Epithelial cell of proximal tubule (primary cell): ENCODE measurements around the gene CD276. TPM values are rescaled to one million over a fixed set of nuclear protein-coding genes. Genes with fewer than 3 reads are reported as not detected.

Experiments used
- DNase-seq: peaks from one replicate; pipeline ENCODE4 v3.0.0-alpha.2; 2011; ENCODE audit warnings: low read depth
- H3K4me3 ChIP-seq: 2 replicates; pipeline ENCODE4 v1.5.1; 2011; ENCODE audit warnings: low read depth, mild to moderate bottlenecking, low read length
- total RNA-seq: library from RNA; depleted of rRNA; stranded (reverse); fragments of >200 nt; gene quantifications from 2 replicates; pipeline ENCODE4 v1.2.3, GENCODE V29; 2015
- TF ChIP-seq, protein P1 (sequence below): conservative IDR thresholded peaks from 2 replicates; pipeline ENCODE4 v1.5.1; 2012; ENCODE audit warnings: low read depth, mild to moderate bottlenecking, low read length

CD276 gene
- total RNA-seq, 1 donor from 2014 or later = 189 TPM

DNA sequence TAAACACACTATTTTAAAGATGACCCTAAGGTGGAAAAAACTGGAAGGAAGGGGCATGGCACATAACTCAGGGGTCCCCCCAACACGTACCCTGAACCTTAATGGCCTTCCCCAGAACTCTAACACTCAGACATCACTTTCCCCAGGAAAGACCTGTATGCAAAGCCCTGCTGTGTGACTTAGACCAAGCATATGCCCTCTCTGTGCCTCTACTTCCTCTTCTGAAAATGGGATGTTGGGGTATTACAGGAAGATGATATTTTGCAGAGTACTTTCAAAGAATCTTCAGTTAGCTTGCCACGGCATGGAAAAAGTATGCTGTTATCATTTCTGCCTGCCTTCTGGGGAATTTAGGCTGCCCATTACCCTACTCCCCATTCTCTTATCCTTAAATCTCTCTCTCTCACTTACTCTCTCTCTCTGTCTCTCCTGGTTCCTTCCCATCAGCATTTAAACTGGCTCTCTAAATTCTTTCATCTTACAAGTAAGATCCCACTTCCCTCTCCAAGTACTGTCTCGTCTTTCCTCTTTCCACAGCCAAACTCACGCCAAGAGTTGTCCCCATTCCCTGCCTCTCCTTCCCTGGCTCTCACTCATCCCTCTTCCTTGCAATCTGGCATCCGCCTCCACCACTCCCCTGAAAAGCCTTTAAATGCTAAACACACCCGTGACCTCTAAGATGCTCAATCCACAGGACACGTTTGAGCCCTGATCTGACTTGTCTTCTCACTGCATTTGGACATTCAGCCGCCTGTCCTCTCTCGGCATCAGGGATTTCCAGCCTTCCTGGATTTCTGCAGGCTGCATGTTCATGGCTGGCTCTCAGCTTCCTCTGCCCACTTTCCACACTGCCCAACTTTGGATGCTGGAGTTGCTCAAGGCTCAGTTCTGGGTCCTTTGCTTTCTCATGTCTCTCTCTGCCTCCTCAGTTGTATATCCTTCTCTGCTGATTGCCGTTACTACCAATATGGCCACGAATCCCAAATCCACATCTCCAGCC is 76.4 kb downstream of the CD276 start:
- no peak overlapping the region for H3K4me3 ChIP-seq
- DNase-seq = no peak
- TF ChIP-seq, protein P1, sequence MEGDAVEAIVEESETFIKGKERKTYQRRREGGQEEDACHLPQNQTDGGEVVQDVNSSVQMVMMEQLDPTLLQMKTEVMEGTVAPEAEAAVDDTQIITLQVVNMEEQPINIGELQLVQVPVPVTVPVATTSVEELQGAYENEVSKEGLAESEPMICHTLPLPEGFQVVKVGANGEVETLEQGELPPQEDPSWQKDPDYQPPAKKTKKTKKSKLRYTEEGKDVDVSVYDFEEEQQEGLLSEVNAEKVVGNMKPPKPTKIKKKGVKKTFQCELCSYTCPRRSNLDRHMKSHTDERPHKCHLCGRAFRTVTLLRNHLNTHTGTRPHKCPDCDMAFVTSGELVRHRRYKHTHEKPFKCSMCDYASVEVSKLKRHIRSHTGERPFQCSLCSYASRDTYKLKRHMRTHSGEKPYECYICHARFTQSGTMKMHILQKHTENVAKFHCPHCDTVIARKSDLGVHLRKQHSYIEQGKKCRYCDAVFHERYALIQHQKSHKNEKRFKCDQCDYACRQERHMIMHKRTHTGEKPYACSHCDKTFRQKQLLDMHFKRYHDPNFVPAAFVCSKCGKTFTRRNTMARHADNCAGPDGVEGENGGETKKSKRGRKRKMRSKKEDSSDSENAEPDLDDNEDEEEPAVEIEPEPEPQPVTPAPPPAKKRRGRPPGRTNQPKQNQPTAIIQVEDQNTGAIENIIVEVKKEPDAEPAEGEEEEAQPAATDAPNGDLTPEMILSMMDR = no peak

DNA sequence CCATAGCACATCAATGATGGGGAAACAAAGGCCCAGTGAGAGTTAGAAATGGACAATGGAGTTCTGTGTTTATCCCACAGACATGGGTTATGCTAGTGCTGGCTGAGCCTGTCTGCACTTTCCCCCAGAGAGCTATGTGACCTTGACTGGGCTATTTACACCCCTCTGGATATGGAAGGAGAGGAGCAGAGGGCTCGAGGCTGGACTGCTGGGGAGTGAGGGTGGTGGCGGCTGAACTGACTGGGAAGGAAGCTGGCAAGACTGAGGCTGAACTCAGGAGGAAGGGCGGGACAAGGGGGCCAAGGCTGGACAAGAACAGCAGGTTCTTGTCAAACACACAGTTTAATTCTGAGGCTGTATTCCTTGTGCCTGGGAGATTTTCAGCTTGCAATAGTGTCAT is 79.7 kb downstream of the CD276 start:
- DNase-seq = no peak
- TF ChIP-seq, protein P1 = no peak
- H3K4me3 ChIP-seq = no peak overlapping the region

Other genes with a start within 250 kb of the CD276 start
- not detected in 2 replicates for gene REC114, start 241.2 kb upstream of the CD276 start, total RNA-seq
- gene NPTN, start 51.0 kb upstream of the CD276 start, total RNA-seq = 90.8 and 100 TPM in 2 replicates
- gene INSYN1, start 69.0 kb downstream of the CD276 start, total RNA-seq = under 0.01 and 2.0 TPM in 2 replicates
- not detected in 2 replicates for gene TBC1D21, start 189.2 kb downstream of the CD276 start, total RNA-seq
- 48.7 and 120 TPM in 2 replicates for gene LOXL1, start 242.1 kb downstream of the CD276 start, total RNA-seq